ENCODE data around the gene SKOR2.

- no peak for TF ChIP-seq CTCF (conservative IDR thresholded peaks at IDR 0.05)
- TF ChIP-seq EZH2 (IDR thresholded peaks at IDR 0.05; ENCODE audit: low read depth): no peak
Measured at GRCh38 chr18:47294801-47295200, 43.3 kb upstream of the SKOR2 start.

Data from PC-9 (cell line).